Natural killer cell (primary cell): ENCODE measurements around the gene HES5. TPM values are rescaled to one million over a fixed set of nuclear protein-coding genes. Genes with fewer than 3 reads are reported as not detected.

ENCODE experiments used
- ATAC-seq, 3 donors: fragments of 150-1000 bp in 2 of 3; fragments of 200-7000 bp in 1 of 3; cut with Tn5 transposase; 1 replicate in 1 of 3; 2 replicates in 2 of 3; pipeline ENCODE4 v1.10.0; 2021; ENCODE audit warnings: mild to moderate bottlenecking in 2 of 3, moderate library complexity in 2 of 3
- DNase-seq, 2 donors: peaks; one replicate each; pipeline versions ENCODE4 v3.0.0 to v3.0.0-alpha.2; 2013 to 2021; ENCODE audit warnings: mixed read lengths in 1 of 2
- H3K27ac ChIP-seq: one replicate; pipeline ENCODE4 v1.5.1; 2013; ENCODE audit warnings: mild to moderate bottlenecking, low read length
- H3K27me3 ChIP-seq: one replicate; pipeline ENCODE4 v1.6.1; 2013; ENCODE audit warnings: low read length; ENCODE audit not compliant: control insufficient read depth, insufficient read depth
- H3K36me3 ChIP-seq: one replicate; pipeline ENCODE4 v1.6.1; 2013; ENCODE audit warnings: low read length; ENCODE audit not compliant: control insufficient read depth, insufficient read depth
- H3K4me1 ChIP-seq: one replicate; pipeline ENCODE4 v1.6.1; 2013; ENCODE audit warnings: low read length; ENCODE audit not compliant: control insufficient read depth, insufficient read depth
- H3K4me3 ChIP-seq: one replicate; pipeline ENCODE4 v1.5.1; 2013; ENCODE audit warnings: low read length
- H3K9me3 ChIP-seq: one replicate; pipeline ENCODE4 v1.6.1; 2013; ENCODE audit warnings: low read length; ENCODE audit not compliant: control insufficient read depth, insufficient read depth
- H3K27ac Mint-ChIP-seq, 2 donors: one replicate each; pipeline ENCODE4 v1.8.0; 2022; ENCODE audit warnings: mild to moderate bottlenecking in 2 of 2, mixed read lengths in 2 of 2, moderate library complexity in 1 of 2
- H3K27me3 Mint-ChIP-seq, 2 donors: one replicate each; pipeline ENCODE4 v1.8.0; 2022; ENCODE audit warnings: low read depth in 2 of 2, mixed read lengths in 2 of 2
- H3K36me3 Mint-ChIP-seq: one replicate; pipeline ENCODE4 v1.8.0; 2022; ENCODE audit warnings: mixed read lengths
- H3K4me1 Mint-ChIP-seq, 2 donors: one replicate each; pipeline ENCODE4 v1.8.0; 2022; ENCODE audit warnings: mixed read lengths in 2 of 2
- H3K4me3 Mint-ChIP-seq: one replicate; pipeline ENCODE4 v1.8.0; 2022; ENCODE audit warnings: mild to moderate bottlenecking, moderate library complexity, mixed read lengths
- H3K9me3 Mint-ChIP-seq, 2 donors: one replicate each; pipeline ENCODE4 v1.8.0; 2022; ENCODE audit warnings: mixed read lengths in 2 of 2
- CTCF ChIP-seq: fragments of 200-600 bp; IDR thresholded peaks from one replicate; pipeline ENCODE4 v1.8.0; 2022; ENCODE audit warnings: antibody characterized with exemption
- WGBS: methylation state at CpG from one replicate; pipeline ENCODE4 v1.1.7; 2013; ENCODE audit warnings: missing lambda C conversion rate; ENCODE audit not compliant: insufficient coverage; 5-methylcytosine and 5-hydroxymethylcytosine counted together
- intact Hi-C: fragments of 100-400 bp; cut with micrococcal nuclease; formaldehyde crosslinking; loops from one replicate; pipeline ENCODE4 v1.14.2; 2022
- total RNA-seq, 4 donors: library from RNA; stranded (reverse); fragments of 120-200 nt in 1 of 4; gene quantifications; one replicate each; pipeline versions ENCODE4 v1.2.3 to v1.2.4, GENCODE V29; 2013 to 2022

Gene HES5
- total RNA-seq, 3 donors from 2014 or later (not counting 1 experiment from before 2014, with no cell fraction given): not detected

GRCh38 chr1:2506901-2507565 is 23.0 kb downstream of the HES5 start:
- no peaks in the 10 kb centered on the region for H3K36me3 Mint-ChIP-seq
- 76% methylated on average over 15 of the region's 15 CpGs for WGBS
- H3K4me1 ChIP-seq: peaks cover 6% of the 10 kb centered on the region
- no peak overlapping the region for H3K4me3 Mint-ChIP-seq
- no peak for TF ChIP-seq CTCF
- no peaks in the 10 kb centered on the region for H3K27me3 Mint-ChIP-seq
- ATAC-seq (no peak), DNase-seq (no peak)
- H3K27ac Mint-ChIP-seq: no peak overlapping the region
- H3K27ac ChIP-seq: no peak overlapping the region
- no peaks in the 10 kb centered on the region for H3K9me3 Mint-ChIP-seq
- no peaks in the 10 kb centered on the region for H3K9me3 ChIP-seq
- intact Hi-C loops: no loop called here
- no peak overlapping the region for H3K4me3 ChIP-seq
- H3K4me1 Mint-ChIP-seq: peaks cover 0 to 5% of the 10 kb centered on the region in 2 donors
- peaks cover 37% of the 10 kb centered on the region for H3K36me3 ChIP-seq
- H3K27me3 ChIP-seq: no peaks in the 10 kb centered on the region

GRCh38 chr1:2506007-2506860 is 23.8 kb downstream of the HES5 start:
- Mint-ChIP-seq H3K9me3 (no peaks in the 10 kb centered on the region), H3K4me3 (no peak overlapping the region), H3K27ac (peak overlapping the region in 1 of 2 donors; percentile 48), H3K4me1 (peaks cover 0 to 6% of the 10 kb centered on the region in 2 donors), H3K27me3 (no peaks in the 10 kb centered on the region), H3K36me3 (no peaks in the 10 kb centered on the region)
- no peaks in the 10 kb centered on the region for H3K9me3 ChIP-seq
- intact Hi-C loops: no loop called here
- H3K4me3 ChIP-seq: no peak overlapping the region
- ATAC-seq: peak in 1 of 3 donors; percentile 12
- H3K36me3 ChIP-seq: peaks cover 29% of the 10 kb centered on the region
- 78% methylated on average over 30 of the region's 30 CpGs for WGBS
- no peaks in the 10 kb centered on the region for H3K27me3 ChIP-seq
- TF ChIP-seq CTCF: no peak
- no peak for DNase-seq
- no peak overlapping the region for H3K27ac ChIP-seq
- peaks cover 12% of the 10 kb centered on the region for H3K4me1 ChIP-seq

- Histone ChIP-seq H3K27ac (no peak overlapping the region), H3K27me3 (no peaks in the 10 kb centered on the region), H3K4me1 (peaks cover 19% of the 10 kb centered on the region), H3K36me3 (peaks cover 22% of the 10 kb centered on the region), H3K9me3 (no peaks in the 10 kb centered on the region), H3K4me3 (no peak overlapping the region)
- peak in 1 of 3 donors; percentile 15 for ATAC-seq
- DNase-seq: no peak
- H3K36me3 Mint-ChIP-seq: no peaks in the 10 kb centered on the region
- no peak for TF ChIP-seq CTCF
- intact Hi-C loops: no loop called here
- H3K4me1 Mint-ChIP-seq: peaks cover under 1 to 13% of the 10 kb centered on the region in 2 donors
- H3K9me3 Mint-ChIP-seq: no peaks in the 10 kb centered on the region
- H3K27ac Mint-ChIP-seq: peak overlapping the region; percentile 31 to 48
- no peaks in the 10 kb centered on the region for H3K27me3 Mint-ChIP-seq
- 87% methylated on average over 21 of the region's 21 CpGs for WGBS
- no peak overlapping the region for H3K4me3 Mint-ChIP-seq
Measured at GRCh38 chr1:2505461-2505994, 24.5 kb downstream of the HES5 start.
